Small intestine (tissue), 7 donors: ENCODE results near the gene GLIS1. TPM values are rescaled to one million over a fixed set of nuclear protein-coding genes. Genes with fewer than 3 reads are reported as not detected.

Experiments
- DNase-seq, 2 donors: peaks; one replicate each; pipeline versions ENCODE4 v3.0.0 to v3.0.0-alpha.2; 2013
- FAIRE-seq: peaks from 2 replicates; lab custom pipeline; 2012; peaks lifted over from hg19 to GRCh38; lab: Jason Lieb, UNC
- H3K27ac ChIP-seq, 3 donors: one replicate each; pipeline ENCODE4 v1.5.1; 2013; ENCODE audit warnings: low read length in 2 of 3, mild to moderate bottlenecking in 2 of 3, control low read depth in 1 of 3, inconsistent platforms in 1 of 3, low read depth in 1 of 3, moderate library complexity in 1 of 3
- H3K27me3 ChIP-seq, 3 donors: one replicate each; pipeline ENCODE4 v1.6.1; 2013; ENCODE audit warnings: low read length in 3 of 3, inconsistent platforms in 1 of 3; ENCODE audit not compliant: control insufficient read depth in 3 of 3, insufficient read depth in 3 of 3
- H3K36me3 ChIP-seq, 3 donors: one replicate each; pipeline ENCODE4 v1.6.1; 2013; ENCODE audit warnings: low read length in 3 of 3, inconsistent platforms in 1 of 3, low read depth in 1 of 3, mild to moderate bottlenecking in 1 of 3, moderate library complexity in 1 of 3; ENCODE audit not compliant: control insufficient read depth in 3 of 3, insufficient read depth in 2 of 3
- H3K4me1 ChIP-seq, 3 donors: one replicate each; pipeline ENCODE4 v1.6.1; 2013; ENCODE audit warnings: low read length in 2 of 3, inconsistent platforms in 1 of 3, low read depth in 1 of 3, mild to moderate bottlenecking in 1 of 3, moderate library complexity in 1 of 3; ENCODE audit not compliant: control insufficient read depth in 3 of 3, insufficient read depth in 2 of 3
- H3K4me3 ChIP-seq, 3 donors: one replicate each; pipeline ENCODE4 v1.5.1; 2013; ENCODE audit warnings: low read length in 3 of 3, control low read depth in 1 of 3, inconsistent platforms in 1 of 3, low read depth in 1 of 3, mild to moderate bottlenecking in 1 of 3, moderate library complexity in 1 of 3
- H3K9me3 ChIP-seq, 2 donors: one replicate each; pipeline ENCODE4 v1.6.1; 2013; ENCODE audit warnings: low read depth in 1 of 2, low read length in 1 of 2; ENCODE audit not compliant: control insufficient read depth in 2 of 2, insufficient read depth in 1 of 2
- WGBS, 3 donors: extraction: QIAGEN DNeasy Blood & Tissue Kit; methylation state at CpG; one replicate each; pipeline ENCODE4 v1.1.7; 2013; 5-methylcytosine and 5-hydroxymethylcytosine counted together
- polyA plus RNA-seq, 4 donors: library from polyadenylated mRNA; stranded (reverse) in 3 of 4; unstranded in 1 of 4; fragments of 200-250 nt in 3 of 4; fragments of 120-200 nt in 1 of 4; gene quantifications; one replicate each; pipeline versions ENCODE4 v1.2.1 to v1.2.3, GENCODE V29; 2013
- donor health status: healthy with polysubstance abuse.
- donor health status: control.
- donor health status: control.
- donor health status: Bipolar disorder and iron deficiency.
- donor health status: healthy.

Gene GLIS1
- polyA plus RNA-seq, 4 donors = 0.19 to 0.50 TPM; not detected in 2

DNA sequence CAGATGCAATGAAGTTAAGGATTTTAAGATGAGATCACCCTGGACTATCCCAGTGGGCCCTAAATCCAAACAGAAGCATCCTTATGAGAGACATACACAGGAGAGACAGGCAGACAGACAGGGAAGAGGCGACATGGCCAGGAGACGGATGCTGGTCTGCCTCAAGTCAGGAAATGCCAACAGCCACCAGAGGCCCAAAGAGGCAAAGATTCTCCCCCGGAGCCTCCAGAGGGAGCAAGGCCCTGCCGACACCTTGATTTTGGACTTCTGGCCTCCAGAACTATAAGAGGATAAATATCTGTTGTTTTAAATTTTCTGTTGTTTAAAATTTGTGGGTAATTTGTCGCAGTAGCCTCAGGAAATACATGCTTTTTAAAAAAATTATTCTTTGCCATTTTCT lies 116.4 kb downstream of the GLIS1 start:
- no peak overlapping the region for H3K4me3 ChIP-seq
- DNase-seq = no peak
- FAIRE-seq = no peak
- H3K27ac ChIP-seq = no peak overlapping the region
- H3K9me3 ChIP-seq = no peaks in the 10 kb centered on the region
- H3K27me3 ChIP-seq = no peaks in the 10 kb centered on the region
- no peaks in the 10 kb centered on the region for H3K36me3 ChIP-seq
- WGBS, 3 donors = 87 to 91% (median 89%) methylated on average over 5 of the region's 5 CpGs
- no peaks in the 10 kb centered on the region for H3K4me1 ChIP-seq

DNA sequence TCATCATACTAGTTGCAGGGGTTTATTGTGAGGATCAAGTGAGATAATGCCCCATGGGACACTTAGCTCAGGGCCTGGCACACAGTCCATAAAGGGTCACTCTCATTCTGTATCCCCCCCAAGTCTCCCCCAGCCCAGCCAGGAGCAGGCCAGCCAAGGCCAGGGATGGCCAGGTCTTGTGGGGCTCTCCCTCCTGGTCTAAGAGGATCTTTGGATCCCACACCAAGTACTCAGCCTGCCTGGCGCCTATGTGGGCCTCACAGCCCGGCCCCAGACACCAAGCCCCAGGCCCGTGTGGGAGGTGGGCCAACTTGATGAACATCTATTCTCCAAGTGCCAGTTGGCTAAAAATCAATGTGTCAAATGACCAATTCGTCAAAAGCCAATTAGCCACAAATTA lies 117.8 kb downstream of the GLIS1 start:
- Histone ChIP-seq H3K4me3 (no peak overlapping the region), H3K36me3 (no peaks in the 10 kb centered on the region), H3K27me3 (no peaks in the 10 kb centered on the region), H3K9me3 (no peaks in the 10 kb centered on the region), H3K4me1 (no peaks in the 10 kb centered on the region), H3K27ac (peak overlapping the region in 1 of 3 donors; percentile 27)
- WGBS, 3 donors = 70 to 80% (median 79%) methylated on average over 4 of the region's 4 CpGs
- no peak for FAIRE-seq
- DNase-seq = no peak

GRCh38 chr1:53620061-53620855 lies 118.7 kb downstream of the GLIS1 start:
- DNase-seq (peak in 1 of 2 donors; percentile 18), FAIRE-seq (no peak)
- H3K9me3 ChIP-seq = no peaks in the 10 kb centered on the region
- no peak overlapping the region for H3K4me3 ChIP-seq
- H3K36me3 ChIP-seq = no peaks in the 10 kb centered on the region
- H3K27me3 ChIP-seq = no peaks in the 10 kb centered on the region
- peak overlapping the region in 1 of 3 donors; percentile 27 for H3K27ac ChIP-seq
- 69 to 74% (median 72%) methylated on average over 22 of the region's 22 CpGs for WGBS, 3 donors
- no peaks in the 10 kb centered on the region for H3K4me1 ChIP-seq

- Histone ChIP-seq H3K27ac (no peak overlapping the region), H3K27me3 (no peaks in the 10 kb centered on the region), H3K9me3 (no peaks in the 10 kb centered on the region), H3K4me1 (no peaks in the 10 kb centered on the region), H3K4me3 (no peak overlapping the region), H3K36me3 (no peaks in the 10 kb centered on the region)
- FAIRE-seq (no peak), DNase-seq (no peak)
- WGBS, 3 donors = 83 to 92% (median 90%) methylated on average over 7 of the region's 7 CpGs
Observed at GRCh38 chr1:53619367-53620060, 119.5 kb downstream of the GLIS1 start.

- DNase-seq (no peak), FAIRE-seq (no peak)
- Histone ChIP-seq H3K4me1 (no peaks in the 10 kb centered on the region), H3K36me3 (no peaks in the 10 kb centered on the region), H3K4me3 (no peak overlapping the region), H3K9me3 (no peaks in the 10 kb centered on the region), H3K27me3 (no peaks in the 10 kb centered on the region), H3K27ac (no peak overlapping the region)
- WGBS, 3 donors = 67 to 72% (median 67%) methylated on average over 4 of the region's 4 CpGs
Observed at GRCh38 chr1:53618500-53619366, 120.2 kb downstream of the GLIS1 start.

GRCh38 chr1:53617851-53618499 lies 121.0 kb downstream of the GLIS1 start:
- Histone ChIP-seq H3K9me3 (no peaks in the 10 kb centered on the region), H3K36me3 (no peaks in the 10 kb centered on the region), H3K4me1 (no peaks in the 10 kb centered on the region), H3K27ac (no peak overlapping the region), H3K4me3 (no peak overlapping the region), H3K27me3 (no peaks in the 10 kb centered on the region)
- 81 to 93% (median 91%) methylated on average over 4 of the region's 4 CpGs for WGBS, 3 donors
- DNase-seq (no peak), FAIRE-seq (no peak)

DNA sequence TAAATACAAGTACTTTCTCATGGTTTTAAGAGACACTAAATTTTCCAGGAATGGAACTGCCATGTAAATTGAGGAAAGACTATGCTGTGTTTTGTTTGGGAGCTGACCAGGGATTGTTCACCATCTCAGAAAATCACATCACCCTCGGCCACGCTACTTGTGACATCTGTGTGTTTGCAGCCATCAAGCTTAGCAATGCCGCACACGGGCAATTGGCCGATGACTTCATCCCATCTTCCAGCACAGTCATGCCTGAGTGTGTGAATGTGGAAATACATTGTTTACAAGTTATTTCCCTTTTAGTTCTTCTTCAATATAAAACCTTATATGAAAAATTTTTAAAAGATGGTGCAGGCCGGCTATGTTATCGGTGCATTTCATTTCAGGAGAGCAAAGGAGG lies 121.6 kb downstream of the GLIS1 start:
- no peaks in the 10 kb centered on the region for H3K4me1 ChIP-seq
- DNase-seq (no peak), FAIRE-seq (no peak)
- H3K36me3 ChIP-seq = no peaks in the 10 kb centered on the region
- H3K9me3 ChIP-seq = no peaks in the 10 kb centered on the region
- 80 to 94% (median 86%) methylated on average over 7 of the region's 7 CpGs for WGBS, 3 donors
- H3K27me3 ChIP-seq = no peaks in the 10 kb centered on the region
- H3K4me3 ChIP-seq = no peak overlapping the region
- no peak overlapping the region for H3K27ac ChIP-seq

DNA sequence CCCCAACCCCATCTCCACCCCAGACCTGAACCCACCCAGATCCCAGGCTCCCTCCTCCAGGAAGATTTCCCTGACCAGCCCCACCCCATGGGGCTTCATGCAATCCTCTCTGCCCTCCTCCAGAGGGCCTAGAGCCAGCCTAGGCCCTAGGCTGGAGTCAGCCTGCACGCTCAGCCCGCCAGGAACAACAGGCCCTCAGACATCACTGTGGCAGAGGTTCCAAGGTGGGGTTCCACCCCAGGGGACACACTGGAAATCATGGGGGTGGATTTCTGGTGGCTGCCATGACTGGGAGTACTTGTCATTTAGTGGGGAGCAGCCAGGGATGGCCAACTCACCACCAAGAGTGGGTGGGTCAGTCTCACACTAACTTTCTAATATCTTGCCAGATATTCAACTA lies 122.0 kb downstream of the GLIS1 start:
- no peak for DNase-seq
- no peaks in the 10 kb centered on the region for H3K9me3 ChIP-seq

More for the DNA sequence above, 122.0 kb downstream of the GLIS1 start:
- Histone ChIP-seq H3K4me1 (no peaks in the 10 kb centered on the region), H3K4me3 (no peak overlapping the region), H3K27ac (peak overlapping the region in 1 of 3 donors; percentile 7), H3K27me3 (no peaks in the 10 kb centered on the region), H3K36me3 (no peaks in the 10 kb centered on the region)
- no peak for FAIRE-seq
- WGBS, 3 donors = 87 to 96% (median 89%) methylated on average over 2 of the region's 2 CpGs
